HG03175 (cell line): ENCODE data around the gene MICAL1.

Source experiments
- ATAC-seq: cut with Tn5 transposase; IDR thresholded peaks from one replicate; pipeline ENCODE4 v1.9.1; 2021; ENCODE audit warnings: mild to moderate bottlenecking, moderate library complexity; ENCODE audit not compliant: unreplicated experiment

Gene MICAL1

DNA sequence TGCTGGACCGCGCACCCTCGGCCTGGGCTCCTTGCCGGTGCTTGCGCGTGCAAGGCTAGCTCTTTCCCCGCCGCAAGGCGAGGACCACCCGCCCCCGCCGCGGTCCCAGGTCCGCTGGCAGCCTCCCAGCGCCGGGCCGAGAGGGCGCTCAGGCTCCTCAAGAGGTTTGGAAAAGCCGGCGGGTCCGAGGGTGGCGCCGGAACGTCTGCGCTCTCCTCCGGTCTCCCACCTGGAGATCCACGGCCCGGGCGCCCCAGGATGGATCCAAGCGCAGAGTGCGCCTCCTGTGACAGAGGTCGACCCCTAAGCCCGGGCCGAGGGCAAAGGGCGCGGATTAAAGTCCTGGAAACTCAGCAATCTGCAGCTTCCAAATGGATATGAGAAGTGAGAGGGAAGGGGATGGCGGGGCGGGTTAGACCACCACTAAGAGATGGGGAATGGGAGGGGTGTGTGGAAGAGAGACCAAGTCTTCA lies 575 bp upstream of the MICAL1 start:
- ATAC-seq: peak; percentile 1

DNA sequence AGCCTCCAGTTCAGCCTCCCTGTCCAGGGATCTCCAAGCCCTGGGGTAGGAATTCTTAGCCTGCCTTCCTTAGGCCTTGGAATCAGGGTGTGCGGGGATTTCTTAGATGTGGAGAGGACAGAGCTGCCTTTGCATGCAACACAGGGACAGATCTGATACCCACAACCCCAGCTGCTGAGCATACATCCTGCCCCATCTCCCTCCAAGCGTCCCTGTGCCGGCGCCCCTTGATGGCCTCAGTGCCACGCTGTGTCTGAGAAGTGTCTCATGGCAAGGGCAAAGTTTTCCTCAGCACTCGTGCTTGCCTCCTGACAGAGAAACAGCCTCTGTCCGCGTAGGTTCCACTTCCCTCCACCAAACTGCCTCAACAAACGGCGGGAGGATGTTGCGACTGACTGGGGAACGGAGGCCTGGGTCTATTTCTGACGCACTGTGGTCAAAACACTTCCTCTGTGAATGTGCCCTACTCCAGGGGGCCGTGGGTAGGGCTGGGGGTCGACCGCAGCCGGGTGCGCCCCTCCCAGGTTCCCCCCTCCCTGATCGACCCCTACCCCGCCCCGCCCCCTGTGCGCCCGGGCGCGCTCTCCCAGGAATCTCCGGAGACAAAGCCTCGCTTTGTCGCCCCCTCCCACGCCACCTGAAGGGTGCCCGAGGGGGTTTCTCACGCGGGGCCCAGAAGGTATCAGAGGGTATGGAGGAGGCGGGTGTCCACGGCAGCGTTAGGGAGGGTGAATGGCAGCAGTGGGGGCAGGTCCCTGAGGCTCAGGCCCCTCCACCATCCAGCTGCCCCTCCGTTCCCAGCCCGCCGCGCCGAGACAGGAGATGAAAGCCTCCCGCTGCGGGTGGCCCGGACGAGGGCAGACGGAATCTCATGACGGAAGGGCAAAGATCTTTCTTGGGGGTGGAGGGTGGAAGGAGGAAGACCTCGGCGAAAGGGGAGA lies 806 bp downstream of the MICAL1 start:
- peak; percentile 36 for ATAC-seq

DNA sequence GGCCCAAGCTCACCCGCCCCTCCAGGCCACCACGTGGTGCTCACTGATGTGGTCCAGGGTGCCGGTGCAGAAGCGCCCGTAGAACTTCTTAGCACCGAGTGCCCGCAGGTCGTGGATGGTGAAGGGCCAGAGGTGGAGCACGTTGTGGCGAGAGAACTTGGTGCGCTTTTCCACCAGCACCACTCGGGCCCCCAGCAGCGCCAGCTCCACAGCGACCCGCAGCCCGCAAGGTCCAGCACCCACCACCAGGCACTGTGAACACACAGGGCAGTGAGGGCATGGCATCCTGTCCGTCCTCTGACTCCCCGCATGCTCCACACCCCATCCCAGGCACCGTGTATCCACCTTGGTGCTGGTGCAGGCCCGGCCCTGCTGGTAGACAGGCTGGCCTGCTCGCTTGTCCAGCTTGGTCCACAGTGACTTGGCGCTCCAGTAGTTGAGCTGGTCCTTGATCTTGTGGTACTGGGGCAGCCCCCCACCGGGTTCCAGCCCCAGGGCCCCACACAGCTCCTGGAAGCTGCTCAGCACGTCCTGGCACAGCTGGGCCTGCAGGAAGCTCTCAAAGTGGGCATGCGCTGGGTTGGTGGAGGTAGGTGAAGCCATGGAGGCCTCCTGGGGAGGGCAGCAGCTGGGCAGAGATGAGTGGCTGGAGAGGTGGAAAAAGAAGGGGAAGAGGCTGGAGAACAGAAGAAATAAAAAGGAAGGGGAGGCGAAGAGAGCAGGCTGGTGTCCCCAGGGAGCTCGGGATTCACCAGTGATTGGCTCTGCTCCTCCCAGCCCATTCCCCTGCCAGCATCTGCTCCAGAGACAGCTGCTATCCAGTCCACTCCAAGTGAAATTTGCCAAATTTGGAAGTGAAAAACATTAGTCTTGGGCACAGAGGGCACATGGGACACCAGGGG lies 1.7 kb downstream of the MICAL1 start:
- no peak for ATAC-seq

DNA sequence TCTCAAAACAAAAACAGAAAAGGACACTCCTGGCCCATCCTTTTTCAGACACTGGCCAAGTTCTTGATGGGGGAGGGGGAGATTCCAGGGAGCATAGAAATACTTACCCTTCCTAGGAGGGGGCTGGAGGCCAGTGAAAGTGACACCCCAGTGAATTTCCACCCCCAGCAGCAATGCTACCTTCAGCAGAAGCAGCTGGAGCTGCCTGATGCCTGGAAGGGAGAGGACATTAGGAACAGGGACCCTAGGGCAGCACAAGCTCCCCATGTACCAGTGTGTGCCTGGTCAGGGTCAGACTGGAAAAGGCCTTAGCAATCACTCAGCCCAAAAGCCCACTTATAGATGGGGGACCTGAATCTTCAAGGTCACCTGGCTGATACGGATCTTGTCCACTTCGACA lies 2.4 kb downstream of the MICAL1 start:
- ATAC-seq: no peak

DNA sequence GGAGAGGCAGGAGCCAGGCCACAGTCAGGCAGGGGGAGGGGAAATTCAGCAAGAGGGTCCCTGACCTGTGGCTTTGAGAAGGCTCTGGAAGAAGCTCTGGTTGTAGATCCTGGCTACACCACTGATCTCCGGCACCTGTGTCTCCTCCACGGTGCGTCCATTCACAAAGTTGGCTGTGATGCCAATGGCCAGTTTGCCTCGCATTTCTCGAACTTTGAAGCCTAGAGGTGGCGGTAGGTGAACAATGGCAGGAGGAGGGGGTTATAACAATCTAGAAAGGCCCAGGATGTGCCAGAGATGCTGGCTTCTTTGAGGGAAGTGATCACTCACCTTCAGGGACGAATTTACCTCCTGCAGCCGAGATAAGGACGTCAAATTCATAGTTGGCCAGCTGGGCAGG lies 3.4 kb downstream of the MICAL1 start:
- ATAC-seq: no peak

DNA sequence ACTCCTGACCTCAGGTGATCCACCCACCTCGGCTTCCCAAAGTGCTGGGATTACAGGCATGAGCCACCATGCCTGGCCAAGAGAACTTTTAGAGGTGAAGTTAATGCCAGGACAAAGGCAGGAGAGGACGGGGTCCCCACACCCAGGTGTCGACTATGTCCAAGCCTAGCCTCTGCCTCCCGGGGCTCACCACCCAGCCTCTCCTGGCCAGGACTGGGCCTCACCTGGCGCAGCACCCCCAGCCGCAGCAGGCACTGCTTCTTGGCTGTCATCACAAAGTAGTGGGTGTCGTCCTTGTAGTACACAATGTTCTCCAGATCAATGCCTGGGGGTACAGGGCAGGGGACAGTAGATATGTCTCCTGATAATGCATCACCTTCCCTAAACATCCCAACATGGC lies 4.2 kb downstream of the MICAL1 start:
- ATAC-seq: no peak

DNA sequence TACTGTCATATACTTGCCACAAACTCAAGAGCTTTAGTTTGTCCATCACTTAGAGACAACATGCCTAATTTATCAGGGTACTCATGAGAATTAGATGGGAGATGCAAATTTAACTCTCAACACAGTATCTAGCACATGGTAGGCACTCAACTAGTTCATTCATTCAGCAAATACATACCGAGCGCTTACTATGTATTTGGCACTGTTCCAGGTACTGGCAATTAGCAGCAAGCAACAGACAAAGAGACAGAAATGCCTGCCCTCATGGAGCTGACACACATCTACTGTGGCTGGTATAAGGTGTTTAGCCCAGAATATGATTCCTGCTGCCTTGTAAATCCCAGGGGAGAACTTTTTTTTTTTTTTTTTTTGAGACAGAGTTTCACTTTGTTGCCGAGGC lies 4.8 kb downstream of the MICAL1 start:
- no peak for ATAC-seq

DNA sequence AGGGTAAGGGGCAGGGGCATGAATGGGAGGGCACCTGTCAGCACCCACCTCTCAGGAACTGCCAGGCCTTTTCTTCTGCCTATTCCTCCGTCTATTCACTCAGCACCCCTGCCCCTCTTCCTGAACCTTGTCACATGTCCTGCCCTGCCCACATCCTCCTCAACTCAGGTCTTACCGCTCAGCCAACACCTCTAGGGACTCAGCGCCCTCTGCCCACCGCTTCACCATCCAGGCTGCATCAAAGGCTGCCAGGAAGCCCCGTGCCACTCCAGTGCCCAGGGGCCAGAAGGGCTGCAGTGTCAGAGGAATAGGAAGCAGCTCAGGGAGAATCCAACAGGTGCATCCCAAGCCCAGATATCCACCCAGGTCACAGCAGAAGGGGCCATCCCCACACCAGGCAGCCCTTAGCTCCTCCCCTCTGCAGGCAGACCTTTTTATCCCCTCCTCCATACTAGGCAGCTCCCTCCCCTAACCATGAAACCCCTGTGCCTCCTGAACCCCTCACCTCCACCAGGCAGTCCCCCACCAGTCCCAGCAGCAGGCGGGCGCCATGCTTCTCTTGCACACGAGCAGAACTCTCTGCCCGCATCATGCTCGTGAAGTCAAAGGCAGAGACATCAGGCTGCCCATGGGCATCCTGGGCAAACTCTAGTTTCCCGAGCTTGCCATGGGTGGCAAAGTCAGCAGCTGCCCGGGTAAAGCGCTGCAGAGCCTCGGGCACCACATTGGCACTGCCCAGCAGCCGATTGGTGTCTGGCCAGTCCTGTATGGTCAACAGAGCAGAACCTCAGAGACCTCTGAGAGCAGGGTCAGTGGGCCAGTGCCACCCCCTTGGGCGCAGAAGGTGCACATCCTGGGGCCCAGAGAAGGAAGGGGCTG lies 5.5 kb downstream of the MICAL1 start:
- no peak for ATAC-seq

DNA sequence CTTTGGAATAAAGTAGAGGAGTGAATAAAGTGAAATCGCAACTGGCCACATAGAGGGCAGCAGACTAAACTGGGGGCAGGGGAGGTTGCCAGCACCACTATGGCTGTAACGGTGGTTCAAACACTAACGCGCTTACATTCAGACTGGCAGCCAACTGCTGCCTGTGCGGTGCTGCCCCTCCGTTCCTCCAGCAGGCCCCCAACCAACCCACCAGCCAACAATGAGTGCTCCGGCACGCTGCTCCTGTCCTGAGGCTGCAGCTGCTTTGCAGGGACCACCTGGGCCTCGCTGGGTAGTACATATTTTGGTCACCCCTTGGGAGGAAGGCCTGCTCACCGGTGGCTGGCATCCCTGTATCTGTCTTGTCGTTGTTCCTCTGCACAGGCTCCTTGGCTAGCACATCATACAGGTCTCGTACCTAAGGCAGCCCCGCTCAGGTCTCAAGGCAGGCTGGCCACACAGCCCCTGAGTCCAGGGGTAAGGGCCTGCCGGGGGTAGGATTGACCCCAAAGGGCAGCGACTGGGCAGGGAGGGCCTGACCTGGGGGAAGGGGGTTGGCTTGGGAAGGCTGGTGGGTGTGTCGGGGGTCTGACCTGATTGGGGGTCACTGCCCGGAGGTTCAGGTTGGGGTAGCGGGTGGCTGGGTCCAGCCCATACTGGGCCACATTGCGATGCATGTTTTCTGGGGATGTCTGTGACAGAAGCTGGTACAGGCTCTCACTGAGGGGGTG lies 6.3 kb downstream of the MICAL1 start:
- ATAC-seq: no peak

DNA sequence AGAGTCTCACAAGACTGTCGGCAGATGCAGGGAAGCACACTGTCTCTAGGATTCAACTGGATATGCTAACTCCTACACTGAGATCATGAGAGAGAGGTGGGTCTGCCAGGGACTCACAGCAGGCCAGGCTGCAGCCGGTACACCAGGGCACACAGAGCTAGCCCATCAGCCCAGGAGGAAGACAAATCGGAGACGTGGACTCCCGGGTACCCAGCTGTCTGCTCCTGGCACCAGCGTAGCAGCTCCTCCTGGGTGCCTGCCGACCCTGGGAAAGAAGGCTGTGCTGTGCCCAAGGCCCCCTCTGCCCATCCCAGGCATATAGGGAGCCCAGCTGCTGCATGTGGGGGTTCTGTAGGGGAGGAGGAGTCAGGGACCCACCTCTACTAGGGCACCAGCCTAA lies 7.0 kb downstream of the MICAL1 start:
- no peak for ATAC-seq

DNA sequence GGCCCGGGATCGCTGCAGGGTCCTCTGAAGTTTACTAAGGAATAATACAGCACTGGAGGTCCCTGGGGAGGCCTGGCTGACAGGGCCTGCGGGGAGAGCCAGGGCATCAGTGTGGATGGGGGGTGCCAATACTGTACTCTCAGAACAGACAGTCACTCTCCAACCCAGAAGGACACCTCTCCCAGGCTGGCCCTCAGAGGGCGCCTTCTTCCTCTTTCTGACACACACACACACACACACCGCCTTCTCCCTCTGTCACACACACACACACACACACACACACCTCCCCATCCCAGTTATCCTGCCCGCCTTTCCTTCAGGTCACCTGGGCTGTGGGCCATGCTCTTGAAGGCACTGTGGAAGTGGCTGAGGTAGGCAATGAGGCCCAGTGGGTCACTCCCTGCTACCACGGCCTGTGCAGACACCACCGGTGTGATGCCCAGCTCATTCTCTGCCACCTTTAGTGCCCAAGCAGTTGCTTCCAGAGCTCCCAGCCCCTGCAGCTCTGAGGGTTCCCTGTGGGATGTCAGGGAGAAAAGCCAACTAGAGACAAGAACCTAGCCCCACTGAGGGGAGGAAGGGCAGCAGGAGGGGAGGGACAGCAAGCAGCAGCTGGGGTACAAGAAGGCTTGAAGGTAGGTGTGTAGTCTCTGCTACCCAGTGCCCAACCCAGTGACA lies 7.6 kb downstream of the MICAL1 start:
- no peak for ATAC-seq

DNA sequence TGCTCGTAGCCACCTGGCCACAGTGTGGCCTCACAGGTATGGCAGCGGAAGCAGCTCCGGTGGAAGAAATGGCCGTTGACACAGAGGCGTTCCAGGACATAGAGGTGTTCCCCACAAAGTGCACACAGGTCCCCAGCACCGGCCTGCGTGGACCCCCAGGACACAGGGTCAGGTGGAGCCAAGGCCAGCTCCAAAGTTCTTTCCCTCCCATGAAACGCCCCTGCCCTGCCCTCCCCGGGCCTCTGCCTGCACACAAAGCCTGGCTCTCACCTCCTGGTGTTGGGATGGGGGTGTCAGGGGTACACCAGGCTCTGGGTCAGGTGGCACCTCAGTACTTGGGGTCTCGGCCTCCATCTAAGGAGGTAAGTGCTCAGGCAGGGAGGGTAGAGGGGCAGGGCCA lies 8.5 kb downstream of the MICAL1 start:
- ATAC-seq: no peak

DNA sequence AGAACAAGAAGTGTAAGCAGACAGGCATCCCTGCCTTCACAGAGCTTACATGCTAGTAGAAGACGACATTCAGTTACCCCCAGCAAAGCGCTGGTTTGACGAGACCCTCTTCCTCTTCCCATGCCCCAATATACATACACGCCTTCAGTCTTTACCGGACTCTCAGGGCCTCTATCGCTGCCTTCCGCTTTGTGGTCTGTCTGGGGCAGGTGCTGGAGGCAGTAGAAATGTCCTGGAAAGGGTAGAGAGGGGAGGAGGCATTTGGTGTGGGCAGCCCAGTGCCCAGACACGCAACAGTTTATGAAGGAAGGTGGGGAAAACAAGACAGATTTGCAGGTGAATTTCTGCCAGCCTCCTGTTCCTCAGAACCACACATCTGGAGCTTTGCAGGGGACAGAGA lies 9.0 kb downstream of the MICAL1 start:
- ATAC-seq: no peak

DNA sequence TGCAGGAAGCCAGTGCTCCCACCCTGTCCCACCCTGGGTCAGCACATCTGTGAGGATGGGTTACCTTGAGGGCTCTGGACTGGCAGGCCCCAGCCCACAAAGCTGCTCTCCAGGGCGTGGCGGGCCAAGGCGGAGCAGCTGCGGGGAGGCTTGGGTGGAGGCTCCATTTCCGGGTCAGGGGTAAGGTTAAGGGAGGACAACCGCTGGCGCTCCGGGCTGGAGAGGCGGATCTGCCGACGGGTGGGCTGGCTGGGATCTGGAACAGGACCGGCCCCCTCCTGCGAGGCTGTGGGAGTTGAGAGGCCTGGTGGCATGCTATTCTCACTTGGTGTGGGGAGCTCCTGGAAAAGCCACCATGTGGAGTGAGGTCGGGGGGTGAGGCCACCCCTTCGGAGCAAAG lies 9.5 kb downstream of the MICAL1 start:
- no peak for ATAC-seq

DNA sequence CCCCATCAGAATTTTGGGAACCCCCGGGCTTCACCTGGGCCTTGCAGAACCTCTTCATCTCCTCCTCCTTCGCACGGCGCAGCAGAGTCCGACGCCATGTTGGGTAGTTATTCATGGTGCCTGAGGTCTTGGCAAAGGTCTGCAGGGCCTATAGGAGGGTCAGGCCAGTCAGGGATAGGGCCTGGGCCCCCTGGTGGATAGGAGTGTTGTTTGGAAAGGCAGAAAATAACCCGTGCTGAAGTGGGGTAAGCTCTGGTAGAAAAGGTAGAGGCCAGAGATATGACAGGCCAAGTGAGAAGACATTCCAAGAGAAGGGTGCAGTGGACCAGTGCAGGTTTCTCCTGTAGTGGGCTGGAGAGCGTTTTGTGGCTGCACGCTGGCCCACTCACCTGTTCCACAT lies 10.2 kb downstream of the MICAL1 start:
- no peak for ATAC-seq

DNA sequence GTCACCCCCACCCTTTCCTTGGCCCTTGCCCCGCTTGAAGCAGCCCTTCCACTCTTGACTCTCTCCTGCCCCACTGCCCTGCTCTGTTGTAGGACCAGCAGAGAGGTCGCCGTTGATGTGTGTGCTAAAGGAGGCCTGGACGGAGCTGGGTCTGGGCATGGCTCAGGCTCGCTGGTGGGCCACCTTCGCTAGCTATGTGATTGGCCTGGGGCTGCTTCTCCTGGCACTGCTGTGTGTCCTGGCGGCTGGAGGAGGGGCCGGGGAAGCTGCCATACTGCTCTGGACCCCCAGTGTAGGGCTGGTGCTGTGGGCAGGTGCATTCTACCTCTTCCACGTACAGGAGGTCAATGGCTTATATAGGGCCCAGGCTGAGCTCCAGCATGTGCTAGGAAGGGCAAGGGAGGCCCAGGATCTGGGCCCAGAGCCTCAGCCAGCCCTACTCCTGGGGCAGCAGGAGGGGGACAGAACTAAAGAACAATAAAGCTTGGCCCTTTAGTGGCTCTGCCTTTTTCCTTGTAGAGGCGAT lies 12.1 kb downstream of the MICAL1 start:
- no peak for ATAC-seq

DNA sequence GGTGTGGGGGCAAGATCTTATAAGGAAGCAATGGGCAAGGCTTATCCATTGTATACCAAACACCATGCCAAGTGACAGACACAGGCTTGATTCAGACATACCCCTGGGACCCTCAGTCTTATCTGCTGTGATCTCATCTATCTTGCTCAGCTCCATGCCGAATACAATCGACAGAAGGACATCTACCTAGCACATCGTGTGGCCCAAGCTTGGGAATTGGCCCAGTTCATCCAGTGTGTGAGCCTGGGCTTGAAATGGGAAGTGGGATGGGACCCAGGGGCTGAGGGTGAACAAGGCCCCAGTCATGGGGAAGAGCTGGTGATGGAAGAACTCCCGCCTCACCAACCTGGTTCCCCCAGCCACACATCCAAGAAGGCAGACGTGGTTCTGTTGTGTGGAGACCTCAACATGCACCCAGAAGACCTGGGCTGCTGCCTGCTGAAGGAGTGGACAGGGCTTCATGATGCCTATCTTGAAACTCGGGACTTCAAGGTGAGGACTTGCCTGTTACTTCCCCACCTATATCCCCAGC lies 13.1 kb downstream of the MICAL1 start:
- no peak for ATAC-seq

DNA sequence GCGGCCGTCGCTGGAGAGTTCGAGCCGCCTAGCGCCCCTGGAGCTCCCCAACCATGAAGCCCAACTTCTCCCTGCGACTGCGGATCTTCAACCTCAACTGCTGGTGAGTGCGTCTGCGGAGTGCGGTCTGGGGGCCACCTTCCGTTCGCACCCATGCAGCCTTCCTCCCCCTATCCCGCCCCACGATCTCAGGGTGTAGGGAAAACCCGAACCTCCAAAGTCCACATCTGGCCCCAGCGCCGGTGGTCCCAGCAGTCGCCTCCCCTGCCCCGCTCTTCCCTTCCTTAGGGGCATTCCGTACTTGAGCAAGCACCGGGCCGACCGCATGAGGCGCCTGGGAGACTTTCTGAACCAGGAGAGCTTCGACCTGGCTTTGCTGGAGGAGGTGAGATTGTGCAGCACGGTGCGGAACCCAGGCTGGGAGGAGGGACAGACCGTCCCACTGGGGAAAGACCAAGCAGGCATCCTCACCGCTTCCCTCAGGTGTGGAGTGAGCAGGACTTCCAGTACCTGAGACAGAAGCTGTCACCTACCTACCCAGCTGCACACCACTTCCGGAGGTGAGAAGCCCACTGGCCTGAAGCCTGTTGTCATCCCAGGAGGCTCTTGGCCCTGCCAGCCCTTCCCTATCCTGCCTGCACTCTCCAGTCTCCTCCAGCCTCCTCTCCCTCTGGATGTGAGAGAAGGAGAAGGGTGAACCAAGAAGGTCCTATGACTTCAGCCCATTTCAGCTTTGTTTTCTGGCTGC lies 14.3 kb downstream of the MICAL1 start:
- ATAC-seq: peak; percentile 11
